HG03103 (cell line): ENCODE measurements around the gene CRB3.
A peak's percentile ranks its signal among the peaks of the same experiment; 100 is the strongest.

Experiments used
- ATAC-seq: cut with Tn5 transposase; IDR thresholded peaks from one replicate; pipeline ENCODE4 v1.9.1; 2021; ENCODE audit warnings: low read depth; ENCODE audit not compliant: unreplicated experiment

Gene CRB3

GRCh38 chr19:6516018-6516658 is 52.1 kb downstream of the CRB3 start:
- peak; percentile 50 for ATAC-seq
